ENCODE results near the gene VSIR.

VSIR gene

DNA sequence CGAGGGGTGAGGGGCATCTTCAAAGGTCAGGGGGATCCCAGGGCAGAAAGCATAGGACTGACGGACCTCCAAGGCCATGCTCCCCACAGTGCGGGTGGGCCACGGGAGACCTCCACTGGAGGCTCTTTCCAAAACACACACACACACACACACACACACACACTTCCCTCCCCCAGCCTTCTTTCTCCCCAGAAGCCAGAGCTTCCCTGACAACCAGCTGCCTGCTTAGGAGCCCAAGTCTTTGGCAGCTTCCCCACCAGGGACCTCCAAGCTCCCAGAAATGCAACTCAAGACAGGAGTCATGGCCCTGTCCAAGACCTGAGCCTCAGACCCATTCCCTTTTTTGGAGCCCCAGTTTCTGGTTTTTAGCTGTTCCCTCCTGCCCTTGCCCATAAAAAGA is 53.0 kb downstream of the VSIR start:
- TF ChIP-seq, protein P1, sequence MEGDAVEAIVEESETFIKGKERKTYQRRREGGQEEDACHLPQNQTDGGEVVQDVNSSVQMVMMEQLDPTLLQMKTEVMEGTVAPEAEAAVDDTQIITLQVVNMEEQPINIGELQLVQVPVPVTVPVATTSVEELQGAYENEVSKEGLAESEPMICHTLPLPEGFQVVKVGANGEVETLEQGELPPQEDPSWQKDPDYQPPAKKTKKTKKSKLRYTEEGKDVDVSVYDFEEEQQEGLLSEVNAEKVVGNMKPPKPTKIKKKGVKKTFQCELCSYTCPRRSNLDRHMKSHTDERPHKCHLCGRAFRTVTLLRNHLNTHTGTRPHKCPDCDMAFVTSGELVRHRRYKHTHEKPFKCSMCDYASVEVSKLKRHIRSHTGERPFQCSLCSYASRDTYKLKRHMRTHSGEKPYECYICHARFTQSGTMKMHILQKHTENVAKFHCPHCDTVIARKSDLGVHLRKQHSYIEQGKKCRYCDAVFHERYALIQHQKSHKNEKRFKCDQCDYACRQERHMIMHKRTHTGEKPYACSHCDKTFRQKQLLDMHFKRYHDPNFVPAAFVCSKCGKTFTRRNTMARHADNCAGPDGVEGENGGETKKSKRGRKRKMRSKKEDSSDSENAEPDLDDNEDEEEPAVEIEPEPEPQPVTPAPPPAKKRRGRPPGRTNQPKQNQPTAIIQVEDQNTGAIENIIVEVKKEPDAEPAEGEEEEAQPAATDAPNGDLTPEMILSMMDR (IDR thresholded peaks at IDR 0.05; ENCODE audit: control extremely low read depth, extremely low read depth, low read depth, missing control alignments), result no peak
- DNase-seq (ENCODE audit: extremely low spot score), result no peak
- POLR2A ChIA-PET, result no interaction called here
- CTCF ChIA-PET, result interaction anchor here (0.8 to 5.1 kb wide), 2 partner anchors 11 to 12 kb away, joined by 3 to 23 read pairs; no protein-coding TSS in a partner anchor

DNA sequence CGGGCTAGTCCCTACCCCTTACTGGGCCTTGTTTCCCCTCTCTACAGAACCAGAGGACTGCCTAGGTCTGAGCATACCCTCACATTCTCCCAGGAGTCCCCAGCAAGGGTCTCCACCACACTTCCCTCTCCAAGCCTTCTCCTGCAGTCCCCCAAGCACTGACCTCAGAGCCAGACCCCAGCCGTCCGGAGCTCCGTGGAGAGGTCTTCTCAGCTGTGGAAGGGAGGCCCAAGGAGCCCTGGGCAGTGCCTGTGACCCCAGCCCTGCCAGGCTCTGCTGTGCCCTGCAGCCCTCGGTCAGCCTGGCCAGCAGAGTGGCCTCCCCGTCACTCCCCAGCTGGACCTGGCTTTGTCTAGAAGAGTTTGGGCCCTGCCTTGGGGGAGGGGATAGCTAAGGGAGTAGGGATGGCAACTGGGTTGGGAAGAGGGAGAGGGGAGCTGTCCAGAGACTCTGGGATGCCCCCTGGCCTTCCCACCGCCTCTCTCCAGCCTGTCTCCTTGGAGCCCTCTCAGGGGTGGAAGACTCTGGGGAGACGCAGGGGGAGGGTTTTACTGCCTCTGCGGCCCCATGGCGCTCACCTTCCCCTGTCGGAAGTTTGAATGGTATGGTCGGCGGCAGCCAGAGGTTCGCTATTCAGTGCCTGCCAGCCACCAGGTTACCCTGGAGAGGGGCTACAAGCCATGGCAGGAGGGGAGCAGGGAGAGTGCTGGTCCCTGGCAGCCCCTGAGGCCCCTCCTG is 53.7 kb downstream of the VSIR start, which contains the start of gene C10orf105:
C10orf105 (minus strand) TSS at position 315 of the 738 bp plus-strand sequence. CDS start 3,441 bp downstream, outside the sequence.
- ChIA-PET CTCF (interaction anchor here (1.5 to 5.1 kb wide), 2 partner anchors 11 to 15 kb away, joined by 3 to 23 read pairs; no protein-coding TSS in a partner anchor), POLR2A (no interaction called here)
- no peak for DNase-seq (ENCODE audit: extremely low spot score)
- TF ChIP-seq, protein P1 (IDR thresholded peaks at IDR 0.05; ENCODE audit: control extremely low read depth, extremely low read depth, low read depth, missing control alignments), result no peak

DNA sequence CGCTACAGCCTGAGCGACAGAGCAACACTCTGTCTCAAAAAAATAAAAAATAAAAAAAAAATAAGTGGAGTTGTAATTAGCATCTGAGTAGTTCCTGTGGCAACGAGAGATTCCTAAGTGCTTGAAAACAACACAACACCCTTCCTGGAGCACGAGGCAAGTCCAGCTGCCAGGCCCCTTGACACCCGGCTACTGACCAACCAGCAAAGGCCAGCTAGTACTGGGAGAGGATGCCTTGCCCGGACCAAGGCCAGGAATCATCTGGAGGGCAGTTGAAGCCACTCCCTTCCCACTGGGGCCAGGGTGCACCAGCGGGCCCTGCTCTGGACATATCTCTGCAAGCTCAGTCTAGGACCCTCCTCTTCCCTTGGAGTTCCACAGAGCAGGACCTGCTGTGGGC is 54.3 kb downstream of the VSIR start:
- DNase-seq (ENCODE audit: extremely low spot score), result no peak
- ChIA-PET POLR2A (no interaction called here), CTCF (interaction anchor here (1.5 to 5.1 kb wide), 2 partner anchors 11 to 14 kb away, joined by 3 to 23 read pairs; no protein-coding TSS in a partner anchor)
- TF ChIP-seq, protein P1 (IDR thresholded peaks at IDR 0.05; ENCODE audit: control extremely low read depth, extremely low read depth, low read depth, missing control alignments), result no peak

DNA sequence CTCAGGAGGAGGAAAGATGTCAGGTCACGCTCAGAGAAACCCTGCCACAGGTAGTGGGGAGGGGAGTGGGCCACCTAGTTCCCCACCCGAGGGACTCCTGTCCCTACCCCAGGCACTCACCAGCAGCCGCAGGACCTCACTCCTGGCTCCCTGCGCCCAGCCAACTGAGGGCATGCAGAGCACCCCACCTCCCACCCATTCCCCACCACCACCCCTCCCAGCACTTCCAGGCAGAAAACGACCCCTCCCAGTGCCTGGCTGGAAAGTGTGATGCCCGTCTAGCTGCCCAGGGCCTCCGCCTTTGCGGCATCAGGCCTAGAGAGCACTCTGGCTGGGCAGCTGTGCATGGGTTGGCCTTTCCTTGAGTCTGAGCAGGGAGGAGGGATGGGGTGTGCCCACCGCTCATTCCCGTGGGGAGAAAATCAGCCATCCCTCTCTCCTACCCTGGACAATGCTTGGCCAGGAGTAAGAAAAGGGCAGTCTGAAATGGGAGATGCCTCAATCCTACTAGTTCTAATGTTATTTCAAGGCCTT is 55.1 kb downstream of the VSIR start:
- ChIA-PET CTCF (interaction anchor here (0.8 to 5.1 kb wide), 7 partner anchors 8 to 55 kb away, joined by 3 to 23 read pairs (median 9); partner anchors contain the start of gene VSIR), POLR2A (no interaction called here)
- no peak for DNase-seq (ENCODE audit: extremely low spot score)
- TF ChIP-seq, protein P1 (IDR thresholded peaks at IDR 0.05; ENCODE audit: control extremely low read depth, extremely low read depth, low read depth, missing control alignments), result no peak

DNA sequence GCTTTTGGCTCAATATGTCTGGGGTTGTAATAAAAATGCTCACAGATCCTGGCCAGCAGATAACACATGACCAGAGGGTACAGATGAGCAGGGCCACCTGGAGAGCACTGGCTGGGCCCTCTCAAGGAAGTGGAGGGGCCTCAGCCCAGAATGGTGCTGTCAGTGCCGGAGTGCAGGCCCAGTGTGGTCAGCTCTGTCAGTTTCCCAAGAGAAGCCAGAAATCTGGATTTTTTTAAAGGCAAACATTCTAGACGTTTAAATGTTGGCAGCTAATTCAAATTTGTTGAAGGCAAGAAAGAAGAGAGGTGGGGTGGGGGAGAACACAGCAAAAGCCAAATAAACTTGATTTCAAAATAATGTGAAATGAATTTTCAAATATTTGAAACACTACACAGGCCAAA is 55.8 kb downstream of the VSIR start:
- TF ChIP-seq, protein P1 (IDR thresholded peaks at IDR 0.05; ENCODE audit: control extremely low read depth, extremely low read depth, low read depth, missing control alignments), result no peak
- ChIA-PET POLR2A (no interaction called here), CTCF (interaction anchor here (0.8 to 2.9 kb wide), 6 partner anchors 8 to 56 kb away, joined by 3 to 14 read pairs (median 7); partner anchors contain the start of gene VSIR)
- no peak for DNase-seq (ENCODE audit: extremely low spot score)

DNA sequence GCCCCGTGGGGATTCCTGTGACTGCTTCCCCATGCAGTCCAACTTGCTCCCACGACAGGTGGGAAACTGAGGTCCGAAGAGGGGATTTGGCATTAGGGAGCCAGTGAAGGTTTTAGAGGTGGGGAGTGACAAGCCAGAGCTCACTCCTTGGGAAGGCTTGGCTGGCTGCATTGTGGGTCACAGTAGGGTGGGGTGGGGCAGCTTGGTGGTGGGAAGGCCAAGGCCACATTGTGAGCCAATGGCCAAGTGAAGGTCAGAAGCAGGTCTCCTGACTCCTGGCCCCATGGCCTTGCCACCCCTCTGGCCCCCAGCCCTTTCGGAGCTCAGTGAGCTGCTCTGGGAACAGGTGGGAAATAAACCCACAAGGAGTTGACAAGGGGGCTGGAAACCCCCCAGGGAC is 56.3 kb downstream of the VSIR start:
- no peak for DNase-seq (ENCODE audit: extremely low spot score)
- TF ChIP-seq, protein P1 (IDR thresholded peaks at IDR 0.05; ENCODE audit: control extremely low read depth, extremely low read depth, low read depth, missing control alignments), result no peak
- ChIA-PET CTCF (interaction anchor here (1.2 to 2.9 kb wide), 6 partner anchors 9 to 56 kb away, joined by 3 to 14 read pairs (median 7); partner anchors contain the start of gene VSIR), POLR2A (no interaction called here)

Data from GM10248 (cell line).